MM.1S (cell line): ENCODE results near the gene PI3.

Experiments used
- DNase-seq: peaks from one replicate; pipeline ENCODE4 v3.0.0-alpha.2; 2015
- H2AFZ ChIP-seq: fragments of 300-600 bp; sonication (generic); 2 replicates; pipeline ENCODE4 v1.6.0; 2016; ENCODE audit warnings: antibody characterized with exemption, low read length
- H3F3A ChIP-seq: fragments of 300-600 bp; sonication (generic); 2 replicates; pipeline ENCODE4 v1.6.1; 2016; ENCODE audit warnings: mild to moderate bottlenecking, antibody characterized with exemption, low read length, moderate library complexity, mixed read lengths; ENCODE audit not compliant: insufficient read depth
- H3K27ac ChIP-seq: fragments of 300-600 bp; sonication (generic); 2 replicates; pipeline ENCODE4 v1.5.1; 2016; ENCODE audit warnings: mild to moderate bottlenecking, low read length
- H3K27me3 ChIP-seq: fragments of 300-600 bp; sonication (generic); replicated peaks from 2 replicates; pipeline ENCODE4 v1.6.0; 2016; ENCODE audit warnings: low read length; ENCODE audit not compliant: insufficient read depth
- H3K36me3 ChIP-seq: fragments of 300-600 bp; sonication (generic); replicated peaks from 2 replicates; pipeline ENCODE4 v1.6.1; 2016; ENCODE audit warnings: mild to moderate bottlenecking, low read length, mixed read lengths; ENCODE audit not compliant: insufficient read depth
- H3K4me1 ChIP-seq: fragments of 300-600 bp; sonication (generic); 2 replicates; pipeline ENCODE4 v1.6.1; 2016; ENCODE audit warnings: low read length, mixed read lengths
- H3K4me2 ChIP-seq: fragments of 300-600 bp; sonication (generic); 2 replicates; pipeline ENCODE4 v1.6.0; 2016; ENCODE audit warnings: low read depth, low read length
- H3K4me3 ChIP-seq: fragments of 300-600 bp; sonication (generic); 2 replicates; pipeline ENCODE4 v1.5.1; 2016; ENCODE audit warnings: low read length, mixed read lengths
- H3K79me2 ChIP-seq: fragments of 300-600 bp; sonication (generic); 2 replicates; pipeline ENCODE4 v1.6.1; 2016; ENCODE audit warnings: mixed run types, low read length, mixed read lengths
- H3K9ac ChIP-seq: fragments of 300-600 bp; sonication (generic); 2 replicates; pipeline ENCODE4 v1.6.1; 2016; ENCODE audit warnings: low read length, mixed read lengths
- H3K9me2 ChIP-seq: fragments of 300-600 bp; sonication (generic); replicated peaks from 2 replicates; pipeline ENCODE4 v1.6.1; 2016; ENCODE audit warnings: mild to moderate bottlenecking, low read length, mixed read lengths; ENCODE audit not compliant: insufficient read depth
- H3K9me3 ChIP-seq: fragments of 300-600 bp; sonication (generic); replicated peaks from 2 replicates; pipeline ENCODE4 v1.6.1; 2016; ENCODE audit warnings: mild to moderate bottlenecking, low read length, mixed read lengths; ENCODE audit not compliant: insufficient read depth
- H4K20me1 ChIP-seq: fragments of 300-600 bp; sonication (generic); 2 replicates; pipeline ENCODE4 v1.6.1; 2016; ENCODE audit warnings: mild to moderate bottlenecking, low read length, moderate library complexity, mixed read lengths; ENCODE audit not compliant: insufficient read depth
- EZH2 ChIP-seq: fragments of 300-600 bp; sonication (generic); optimal IDR thresholded peaks from 2 replicates; pipeline ENCODE3; 2017; ENCODE audit warnings: low read depth, mild to moderate bottlenecking, antibody characterized with exemption, low read length, mixed read lengths
- EZH2phosphoT487 ChIP-seq: fragments of 300-600 bp; sonication (generic); IDR thresholded peaks from 2 replicates; pipeline ENCODE4 v1.6.1; 2018; ENCODE audit warnings: antibody characterized with exemption, low read length
- TF ChIP-seq, protein P1 (sequence below): fragments of 300-600 bp; sonication (generic); IDR thresholded peaks from 2 replicates; pipeline ENCODE4 v1.5.1; 2016; ENCODE audit warnings: antibody characterized with exemption, low read length, mixed read lengths

PI3 gene

GRCh38 chr20:45223136-45223535 is 48.4 kb downstream of the PI3 start:
- Histone ChIP-seq H3K4me3 (no peak overlapping the region), H2AFZ (no peak overlapping the region), H3K9me2 (no peaks in the 10 kb centered on the region), H3K27ac (no peak overlapping the region), H3K79me2 (no peaks in the 10 kb centered on the region), H3K4me2 (no peak overlapping the region), H3K36me3 (no peaks in the 10 kb centered on the region), H3K9ac (no peak overlapping the region), H3F3A (no peaks in the 10 kb centered on the region), H4K20me1 (no peaks in the 10 kb centered on the region), H3K9me3 (no peaks in the 10 kb centered on the region), H3K27me3 (no peaks in the 10 kb centered on the region), H3K4me1 (no peaks in the 10 kb centered on the region)
- no peak for TF ChIP-seq EZH2
- TF ChIP-seq, protein P1, sequence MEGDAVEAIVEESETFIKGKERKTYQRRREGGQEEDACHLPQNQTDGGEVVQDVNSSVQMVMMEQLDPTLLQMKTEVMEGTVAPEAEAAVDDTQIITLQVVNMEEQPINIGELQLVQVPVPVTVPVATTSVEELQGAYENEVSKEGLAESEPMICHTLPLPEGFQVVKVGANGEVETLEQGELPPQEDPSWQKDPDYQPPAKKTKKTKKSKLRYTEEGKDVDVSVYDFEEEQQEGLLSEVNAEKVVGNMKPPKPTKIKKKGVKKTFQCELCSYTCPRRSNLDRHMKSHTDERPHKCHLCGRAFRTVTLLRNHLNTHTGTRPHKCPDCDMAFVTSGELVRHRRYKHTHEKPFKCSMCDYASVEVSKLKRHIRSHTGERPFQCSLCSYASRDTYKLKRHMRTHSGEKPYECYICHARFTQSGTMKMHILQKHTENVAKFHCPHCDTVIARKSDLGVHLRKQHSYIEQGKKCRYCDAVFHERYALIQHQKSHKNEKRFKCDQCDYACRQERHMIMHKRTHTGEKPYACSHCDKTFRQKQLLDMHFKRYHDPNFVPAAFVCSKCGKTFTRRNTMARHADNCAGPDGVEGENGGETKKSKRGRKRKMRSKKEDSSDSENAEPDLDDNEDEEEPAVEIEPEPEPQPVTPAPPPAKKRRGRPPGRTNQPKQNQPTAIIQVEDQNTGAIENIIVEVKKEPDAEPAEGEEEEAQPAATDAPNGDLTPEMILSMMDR: no peak
- TF ChIP-seq EZH2phosphoT487: no peak
- DNase-seq: no peak
